ENCODE measurements around the gene CELF5. TPM values are rescaled to one million over a fixed set of nuclear protein-coding genes. Genes with fewer than 3 reads are reported as not detected.

The CELF5 gene
- total RNA-seq, 1 experiment from 2014 or later, result 2.5 TPM

DNA sequence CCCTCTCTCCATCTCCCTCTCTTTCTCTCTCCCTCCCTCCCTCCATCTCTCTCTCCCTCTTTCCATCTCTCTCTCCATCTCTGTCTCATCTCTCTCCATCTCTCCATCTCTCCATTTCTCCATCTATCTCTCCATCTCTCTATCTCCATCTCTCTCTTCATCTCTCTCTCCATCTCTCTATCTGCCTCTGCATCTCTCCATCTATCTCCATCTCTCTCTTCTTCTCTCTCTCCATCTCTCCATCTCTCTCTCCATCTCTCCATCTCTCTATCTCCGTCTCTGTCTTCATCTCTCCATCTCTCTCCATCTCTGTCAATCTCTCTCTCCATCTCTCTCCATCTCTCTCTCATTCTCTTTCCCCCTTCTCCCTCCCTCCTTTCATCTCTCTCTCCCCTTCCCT lies 85.8 kb downstream of the CELF5 start:
- no peak overlapping the region for H3K27ac ChIP-seq (ENCODE audit: low read depth, low read length)
- POLR2A ChIA-PET, result no interaction called here
- TF ChIP-seq FOSL1 (IDR thresholded peaks at IDR 0.05; ENCODE audit: low read depth) (no peak), POLR2A (IDR thresholded peaks at IDR 0.05; ENCODE audit: borderline replicate concordance, extremely low read depth, insufficient read depth, insufficient read length) (no peak), CBX3 (IDR thresholded peaks at IDR 0.05; ENCODE audit: low read depth) (no peak), ELF1 (IDR thresholded peaks at IDR 0.05; ENCODE audit: borderline replicate concordance, low read depth) (no peak), ZFX (IDR thresholded peaks at IDR 0.05) (no peak), CEBPB (IDR thresholded peaks at IDR 0.05; ENCODE audit: low read depth) (no peak), POLR2AphosphoS5 (IDR thresholded peaks at IDR 0.05; ENCODE audit: low read depth, low read length) (no peak), SP1 (IDR thresholded peaks at IDR 0.05; ENCODE audit: low read depth) (no peak)
- TF ChIP-seq, protein P1, sequence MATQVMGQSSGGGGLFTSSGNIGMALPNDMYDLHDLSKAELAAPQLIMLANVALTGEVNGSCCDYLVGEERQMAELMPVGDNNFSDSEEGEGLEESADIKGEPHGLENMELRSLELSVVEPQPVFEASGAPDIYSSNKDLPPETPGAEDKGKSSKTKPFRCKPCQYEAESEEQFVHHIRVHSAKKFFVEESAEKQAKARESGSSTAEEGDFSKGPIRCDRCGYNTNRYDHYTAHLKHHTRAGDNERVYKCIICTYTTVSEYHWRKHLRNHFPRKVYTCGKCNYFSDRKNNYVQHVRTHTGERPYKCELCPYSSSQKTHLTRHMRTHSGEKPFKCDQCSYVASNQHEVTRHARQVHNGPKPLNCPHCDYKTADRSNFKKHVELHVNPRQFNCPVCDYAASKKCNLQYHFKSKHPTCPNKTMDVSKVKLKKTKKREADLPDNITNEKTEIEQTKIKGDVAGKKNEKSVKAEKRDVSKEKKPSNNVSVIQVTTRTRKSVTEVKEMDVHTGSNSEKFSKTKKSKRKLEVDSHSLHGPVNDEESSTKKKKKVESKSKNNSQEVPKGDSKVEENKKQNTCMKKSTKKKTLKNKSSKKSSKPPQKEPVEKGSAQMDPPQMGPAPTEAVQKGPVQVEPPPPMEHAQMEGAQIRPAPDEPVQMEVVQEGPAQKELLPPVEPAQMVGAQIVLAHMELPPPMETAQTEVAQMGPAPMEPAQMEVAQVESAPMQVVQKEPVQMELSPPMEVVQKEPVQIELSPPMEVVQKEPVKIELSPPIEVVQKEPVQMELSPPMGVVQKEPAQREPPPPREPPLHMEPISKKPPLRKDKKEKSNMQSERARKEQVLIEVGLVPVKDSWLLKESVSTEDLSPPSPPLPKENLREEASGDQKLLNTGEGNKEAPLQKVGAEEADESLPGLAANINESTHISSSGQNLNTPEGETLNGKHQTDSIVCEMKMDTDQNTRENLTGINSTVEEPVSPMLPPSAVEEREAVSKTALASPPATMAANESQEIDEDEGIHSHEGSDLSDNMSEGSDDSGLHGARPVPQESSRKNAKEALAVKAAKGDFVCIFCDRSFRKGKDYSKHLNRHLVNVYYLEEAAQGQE (IDR thresholded peaks at IDR 0.05; ENCODE audit: low read depth), result no peak
- CTCF ChIA-PET, result no interaction called here
- no peaks in the 10 kb centered on the region for H3K9me3 ChIP-seq (ENCODE audit: control insufficient read depth in 1 of 2, insufficient read depth in 1 of 2, low read depth in 1 of 2, low read length in 2 of 2)
- no peaks in the 10 kb centered on the region; a peak in 1 of 4 replicates for H3K4me1 ChIP-seq (ENCODE audit: control insufficient read depth in 1 of 2, insufficient read depth in 2 of 2, low read length in 2 of 2)
- no peak overlapping the region for H3K9ac ChIP-seq (ENCODE audit: low read length)
- DNase-seq (ENCODE audit: low read depth, low spot score) (no peak), ATAC-seq (no peak)
- peaks cover 8% of the 10 kb centered on the region; the same call in 1 of the 2 replicates for H3K27me3 ChIP-seq (ENCODE audit: insufficient read depth, low read length)
- no peaks in the 10 kb centered on the region for H3K79me2 ChIP-seq (ENCODE audit: insufficient read depth, low read length)
- intact Hi-C loops (cut with micrococcal nuclease), result no loop called here
- H4K20me1 ChIP-seq (ENCODE audit: insufficient read depth), result no peaks in the 10 kb centered on the region
- no peak overlapping the region for H2AFZ ChIP-seq (ENCODE audit: low read depth, low read length, poor library complexity, severe bottlenecking)
- no peak overlapping the region for H3K4me2 ChIP-seq (ENCODE audit: low read length)
- no peaks in the 10 kb centered on the region for H3K9me2 ChIP-seq (ENCODE audit: insufficient read depth)
- RAD21 ChIA-PET (ENCODE audit: low non-redundant PET in 1 of 2, low total read pairs in 2 of 2, uncharacterized antibody in 2 of 2, unreplicated experiment in 2 of 2), result no interaction called here
- H3K36me3 ChIP-seq (ENCODE audit: control insufficient read depth in 1 of 2, insufficient read depth in 2 of 2, low read length in 2 of 2), result no peaks in the 10 kb centered on the region
- H3K4me3 ChIP-seq (replicated peaks in 1 of 2; ENCODE audit: low read depth in 1 of 2, low read length in 2 of 2), result no peak overlapping the region
- BruUV-seq (replicated peaks), result no TSS peak

All from HCT116 (cell line).